Measurements from ENCODE around the gene SLC22A16.

Gene SLC22A16

DNA sequence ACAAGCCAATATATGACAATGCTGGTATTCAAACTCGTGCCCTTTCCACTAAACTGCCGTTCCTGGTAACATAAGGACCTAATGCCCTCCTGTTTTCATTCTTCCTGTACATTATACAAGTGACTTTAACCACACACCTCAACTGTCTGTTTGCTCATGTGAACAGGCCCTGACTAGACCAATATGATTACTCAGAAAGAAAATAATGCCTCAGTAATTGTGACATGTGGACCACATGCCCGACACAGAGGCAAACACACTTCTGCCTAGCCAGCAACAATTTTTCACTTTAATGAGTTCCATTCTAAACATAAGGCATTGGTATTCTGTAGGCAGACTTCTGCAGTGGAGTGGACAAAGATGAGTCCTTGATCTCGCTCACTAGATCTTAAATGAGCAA, 30.0 kb downstream of the SLC22A16 start:
- DNase-seq = no peak

DNA sequence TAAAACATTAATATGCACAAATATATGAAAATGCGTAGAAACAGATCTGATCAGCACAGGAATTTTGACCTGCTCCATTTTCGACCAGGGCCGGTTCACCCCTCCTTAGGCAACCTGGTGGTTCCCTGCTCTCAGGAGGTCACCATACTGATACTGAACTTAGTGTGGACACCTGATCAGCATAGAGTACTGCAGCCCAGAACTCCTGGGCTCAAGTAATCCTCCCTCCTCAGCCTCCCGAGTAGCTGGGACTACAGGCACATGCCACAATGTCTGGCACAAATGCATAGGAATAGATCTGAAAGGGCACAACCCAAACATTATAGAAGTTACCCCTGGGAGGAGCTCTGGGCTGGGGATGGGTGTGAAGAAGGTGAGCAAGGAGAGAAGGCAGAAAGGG, 36.4 kb downstream of the SLC22A16 start:
- no peak for DNase-seq

DNA sequence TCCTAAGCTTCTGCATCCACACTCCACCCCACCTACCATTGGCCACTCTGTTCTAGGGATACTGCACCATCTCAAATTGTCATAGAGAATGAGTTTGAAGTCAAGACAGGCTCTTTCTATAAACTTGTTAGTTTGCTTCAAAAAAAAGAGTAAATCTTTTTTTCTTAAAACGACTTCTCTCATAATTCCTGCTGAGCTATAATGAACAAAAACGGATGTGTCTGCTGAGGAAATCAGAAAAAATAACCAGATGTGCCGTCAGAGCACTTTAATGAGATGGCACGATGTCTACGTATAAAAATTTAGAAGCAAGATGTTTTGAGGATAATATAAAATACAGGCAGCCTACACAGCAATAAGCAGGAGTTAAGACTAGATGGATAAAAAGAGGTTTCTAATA, 37.1 kb downstream of the SLC22A16 start:
- DNase-seq = no peak

DNA sequence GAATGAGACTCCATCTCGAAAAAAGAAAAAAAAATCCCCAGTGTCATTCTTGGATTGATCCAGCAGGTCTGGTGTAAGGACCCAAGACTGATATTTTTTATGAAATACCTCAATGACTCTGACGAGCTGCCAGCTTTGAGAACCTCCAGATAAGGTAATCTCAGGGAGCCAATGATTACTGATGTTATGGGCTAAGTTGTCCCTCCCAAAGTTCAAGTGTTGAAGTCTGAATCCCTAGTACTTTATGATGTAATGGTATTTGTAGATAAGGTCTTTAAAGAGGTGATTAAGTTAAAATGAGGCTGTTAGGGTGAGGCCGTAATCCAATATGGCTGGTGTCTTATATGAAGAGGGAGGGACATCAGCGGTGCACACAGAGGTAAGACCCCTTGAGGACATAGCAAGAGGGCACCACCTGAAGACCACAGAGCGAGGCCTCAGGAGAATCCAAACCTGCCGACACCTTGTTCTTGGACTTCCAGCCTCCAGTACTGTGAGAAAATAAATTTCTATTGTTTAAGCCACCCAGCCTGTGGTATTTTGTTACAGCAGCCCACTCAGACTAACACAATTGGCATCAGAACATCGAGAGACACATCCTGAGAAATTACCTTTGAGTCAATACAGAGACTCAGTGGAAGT, 41.3 kb downstream of the SLC22A16 start:
- no peak for DNase-seq

DNA sequence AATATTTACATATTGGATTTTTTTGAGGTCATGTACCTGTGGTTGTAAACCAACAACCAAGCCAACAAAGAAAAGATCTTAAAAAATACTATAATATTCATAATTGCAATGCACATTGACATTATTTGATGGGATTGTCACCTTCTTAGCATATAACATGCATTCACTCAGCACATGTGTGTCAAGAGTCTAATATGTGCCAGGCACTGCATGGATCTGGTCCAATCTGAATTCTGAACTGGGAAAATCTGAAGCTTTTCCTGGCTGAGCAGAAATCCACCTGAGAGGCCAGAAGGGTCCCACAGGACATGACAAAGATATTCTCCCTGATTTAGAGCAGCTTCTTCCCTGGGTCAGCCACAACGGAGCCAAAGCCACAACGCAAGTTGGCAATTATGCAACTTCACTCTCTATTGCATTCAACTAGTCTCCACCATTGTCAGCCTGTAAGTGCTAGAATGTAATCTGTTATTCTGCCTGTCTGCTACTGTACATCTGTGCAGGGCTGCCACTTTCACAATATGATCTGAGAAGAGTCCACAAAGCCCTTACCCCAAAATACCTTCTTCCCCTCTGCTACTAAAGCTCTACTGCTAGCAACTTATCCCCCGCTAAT, 44.0 kb downstream of the SLC22A16 start:
- DNase-seq = no peak

- DNase-seq = no peak
These were observed 45.7 kb downstream of the SLC22A16 start for GRCh38 chr6:110430741-110431140.

GRCh38 chr6:110430236-110430635, 46.2 kb downstream of the SLC22A16 start:
- no peak for DNase-seq

GRCh38 chr6:110428153-110428552, 48.3 kb downstream of the SLC22A16 start:
- no peak for DNase-seq

- DNase-seq = no peak
These were observed 50.6 kb downstream of the SLC22A16 start for GRCh38 chr6:110425816-110426215.

GRCh38 chr6:110422444-110422822, 54.0 kb downstream of the SLC22A16 start:
- DNase-seq = no peak

DNA sequence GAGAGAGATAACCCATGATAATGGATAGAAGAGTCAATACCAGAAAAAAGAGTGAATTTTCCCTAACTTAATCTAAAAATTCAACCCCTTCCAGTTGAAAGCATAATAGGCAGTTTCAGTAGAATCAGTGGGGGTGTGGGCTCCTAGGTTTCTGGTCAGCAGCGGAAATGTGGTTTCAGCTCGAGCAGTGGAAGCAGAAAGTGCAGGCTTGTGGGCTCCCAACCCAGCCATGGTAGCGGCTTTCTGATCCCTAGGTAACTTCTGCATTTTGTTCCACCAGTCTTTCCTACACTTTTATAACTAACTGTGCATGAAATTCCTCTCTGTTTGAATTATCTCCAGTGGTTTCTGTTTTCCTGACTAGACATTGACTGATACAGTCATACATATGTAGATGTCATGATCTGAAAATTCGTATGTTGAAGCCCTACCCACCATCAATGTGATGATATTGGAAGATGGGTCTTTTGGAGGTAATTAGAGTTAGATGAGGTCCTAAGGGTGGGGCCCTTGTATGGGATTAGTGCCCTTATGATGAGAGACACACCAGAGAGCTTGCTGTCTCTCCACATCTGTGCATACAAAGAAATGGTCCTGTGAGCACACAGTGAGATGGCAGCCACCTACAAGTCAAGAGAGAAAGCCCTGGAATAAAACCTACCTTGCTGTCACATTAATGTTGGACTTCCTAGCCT, 54.5 kb downstream of the SLC22A16 start:
- no peak for DNase-seq

- no peak for DNase-seq
These were observed 57.2 kb downstream of the SLC22A16 start for GRCh38 chr6:110419028-110419739.

- DNase-seq = no peak
These were observed 57.8 kb downstream of the SLC22A16 start for GRCh38 chr6:110418594-110418993.

DNA sequence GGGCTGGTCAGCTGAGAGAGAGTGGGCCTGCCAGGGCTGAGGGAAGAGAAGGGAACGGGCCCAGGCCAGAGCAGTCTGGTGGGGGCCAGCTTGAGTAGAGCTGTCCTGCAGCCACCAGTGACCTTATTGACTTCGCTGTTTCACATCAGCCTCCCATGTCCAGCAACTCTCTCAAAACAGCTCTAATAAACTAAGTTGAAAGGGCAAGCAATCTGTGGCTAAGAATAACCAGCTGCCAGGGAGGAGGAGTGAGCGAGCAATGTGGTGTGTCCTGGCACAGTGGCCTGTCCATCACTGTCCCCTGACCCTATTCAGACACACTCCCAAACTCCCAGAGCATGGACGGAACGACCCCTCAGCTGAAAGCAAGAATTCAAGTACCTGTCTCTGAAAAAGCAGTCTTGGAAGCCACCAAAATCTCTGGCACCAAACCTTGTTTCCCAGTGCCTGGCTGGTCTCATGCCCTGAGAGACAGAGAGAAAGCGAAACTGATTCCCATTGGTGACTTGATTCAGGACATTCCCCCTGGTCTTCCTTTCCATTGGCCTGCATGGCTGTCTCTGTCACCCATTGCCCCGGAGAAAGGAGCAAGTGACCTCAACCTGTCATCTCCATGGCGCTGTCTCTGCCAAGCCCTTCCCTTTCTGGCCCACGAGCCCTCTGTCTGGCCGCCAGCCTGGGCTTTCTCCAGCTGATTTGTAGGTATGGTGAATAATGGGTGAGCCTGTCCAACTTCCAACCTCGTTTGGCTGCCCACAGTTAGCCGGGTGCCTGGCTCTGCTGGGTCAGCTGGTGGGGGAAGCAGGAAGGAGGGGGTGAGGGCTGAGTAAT, 61.1 kb downstream of the SLC22A16 start, which contains the start of gene DDO:
Gene DDO, minus strand, starts transcription at position 490 of the 831 bp plus-strand sequence. CDS start 2,113 bp downstream, outside the sequence.
- peak; percentile 25 for DNase-seq

- no peak for DNase-seq
These were observed 61.7 kb downstream of the SLC22A16 start for GRCh38 chr6:110414669-110415068.

DNA sequence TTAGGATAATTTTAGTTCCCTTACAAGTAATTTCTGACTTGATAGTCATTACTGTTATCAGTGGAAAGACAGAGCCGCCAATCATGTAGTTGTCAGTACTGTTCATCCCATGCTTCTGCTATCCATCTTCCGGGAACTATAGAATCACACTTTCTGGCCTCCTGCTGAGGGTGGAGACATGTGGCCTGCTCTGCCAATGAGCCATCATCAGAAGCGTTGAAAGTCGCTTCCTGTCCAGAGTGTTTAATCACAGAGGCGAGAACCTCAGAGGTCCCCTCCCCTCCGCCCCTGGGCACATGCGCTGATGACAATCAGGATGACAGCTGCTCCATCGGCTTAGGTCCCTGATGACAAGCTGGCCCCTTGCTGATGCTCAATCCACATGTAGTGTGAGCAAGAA, 64.1 kb downstream of the SLC22A16 start:
- no peak for DNase-seq

DNA sequence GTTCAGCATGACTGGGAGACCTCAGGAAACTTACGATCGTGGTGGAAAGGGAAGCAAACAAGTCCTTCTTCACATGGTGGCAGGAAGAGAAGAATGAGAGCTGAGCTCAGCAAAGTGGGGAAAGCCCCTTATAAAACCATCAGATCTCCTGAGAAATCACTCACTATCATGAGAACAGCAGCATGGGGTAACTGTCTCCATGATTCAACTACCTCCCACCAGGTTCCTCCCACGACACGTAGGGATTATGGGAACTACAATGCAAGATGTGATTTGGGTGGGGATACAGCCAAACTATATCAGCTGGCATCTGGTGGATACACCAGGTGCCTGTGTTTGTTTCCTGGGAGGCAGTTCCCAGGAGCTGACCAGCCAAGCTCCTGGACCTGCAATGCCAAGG, 65.9 kb downstream of the SLC22A16 start:
- no peak for DNase-seq

DNA sequence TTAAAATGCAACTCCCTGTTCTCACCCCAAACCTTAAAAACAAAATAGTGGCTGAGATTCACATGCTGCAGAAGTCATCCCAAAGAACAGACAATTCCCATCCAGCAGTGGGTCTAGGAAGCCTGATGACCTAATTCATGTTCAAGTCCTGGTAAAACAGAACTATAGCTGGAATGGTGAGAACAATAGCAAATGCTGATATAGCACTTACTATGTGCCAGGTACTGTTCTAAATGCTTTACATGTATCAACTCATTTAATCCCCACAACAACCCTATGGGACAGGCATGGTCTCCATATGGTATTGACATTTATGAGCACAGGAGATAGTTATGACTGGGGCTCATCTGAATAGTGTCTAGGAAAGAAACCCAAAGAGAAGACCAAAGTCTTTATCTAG, 66.6 kb downstream of the SLC22A16 start:
- no peak for DNase-seq

DNA sequence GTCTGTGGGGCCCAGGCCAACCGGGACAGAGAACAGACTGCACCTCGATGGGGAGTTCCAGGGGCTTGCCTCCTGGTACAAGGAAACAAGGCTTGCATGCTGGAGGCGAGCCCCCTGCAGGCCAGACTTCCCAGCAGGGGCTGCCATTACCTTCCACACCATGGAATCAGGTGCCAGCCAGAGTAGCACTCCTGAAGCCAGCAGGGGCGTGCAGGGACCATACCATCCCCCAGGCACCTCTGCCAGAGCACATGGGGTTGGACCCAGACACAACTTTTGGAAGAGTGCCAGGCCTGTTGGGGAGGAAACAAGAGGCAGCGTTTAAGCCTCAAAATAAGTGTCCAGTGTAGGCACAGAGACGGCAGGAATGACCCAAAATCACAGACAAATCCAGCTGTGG, 67.5 kb downstream of the SLC22A16 start:
- no peak for DNase-seq

GRCh38 chr6:110404607-110405006, 71.8 kb downstream of the SLC22A16 start:
- no peak for DNase-seq

GRCh38 chr6:110401585-110402176, 74.7 kb downstream of the SLC22A16 start:
- DNase-seq = no peak

- no peak for DNase-seq
These were observed 76.2 kb downstream of the SLC22A16 start for GRCh38 chr6:110400208-110400607.

All from GOT3 (cell line).